ENCODE measurements around the gene SGCG. TPM values are rescaled to one million over a fixed set of nuclear protein-coding genes. Genes with fewer than 3 reads are reported as not detected.

Gene SGCG
- total RNA-seq, 1 experiment from 2014 or later, result not detected

GRCh38 chr13:23147827-23148226 is 33.0 kb upstream of the SGCG start:
- H3K56ac ChIP-seq (ENCODE audit: insufficient read length, low read depth, low read length), result no peak overlapping the region
- no peak overlapping the region for H3K9ac ChIP-seq (ENCODE audit: extremely low read depth, insufficient read length, low read length)
- peak; percentile 66 for DNase-seq
- Mint-ChIP-seq H3K27ac (no peak overlapping the region; a peak in 1 of 7 replicates), H3K4me3 (no peak overlapping the region), H3K9me3 (peaks cover 3 to 8% of the 10 kb centered on the region in 2 experiments), H3K4me1 (peaks cover 2 to 3% of the 10 kb centered on the region in 2 experiments; a peak in 1 of 4 replicates), H3K36me3 (ENCODE audit: insufficient read depth in 1 of 3, low read depth in 3 of 3) (peaks cover 0 to 6% (median 1%) of the 10 kb centered on the region in 3 experiments; a peak in 2 of 7 replicates), H3K27me3 (ENCODE audit: low read depth) (no peaks in the 10 kb centered on the region)
- H2AFZ ChIP-seq (ENCODE audit: low read length), result no peak overlapping the region
- no peak overlapping the region for H4K5ac ChIP-seq (ENCODE audit: insufficient read length, low read depth, low read length)
- H4K91ac ChIP-seq (ENCODE audit: insufficient read length, low read depth, low read length), result no peak overlapping the region
- no peak overlapping the region for H2BK20ac ChIP-seq (ENCODE audit: low read depth, low read length, poor library complexity, severe bottlenecking)
- no peaks in the 10 kb centered on the region for H4K20me1 ChIP-seq (ENCODE audit: control insufficient read depth, insufficient read depth, insufficient read length)
- WGBS (ENCODE audit: extremely low coverage, insufficient read length, low lambda C conversion rate), result no CpG with 5 or more reads among the region's 10 CpGs
- H3K4me2 ChIP-seq (ENCODE audit: insufficient read depth, insufficient read length, low read length), result no peak overlapping the region
- H3K4ac ChIP-seq (ENCODE audit: low read depth, low read length), result no peak overlapping the region
- H2BK120ac ChIP-seq (ENCODE audit: low read depth, low read length, poor library complexity, severe bottlenecking), result no peak overlapping the region
- no peak overlapping the region for H3K18ac ChIP-seq (ENCODE audit: insufficient read length, low read depth, low read length)
- no peaks in the 10 kb centered on the region for H3K27me3 ChIP-seq (ENCODE audit: insufficient read depth, low read length)
- H4K8ac ChIP-seq (replicated peaks; ENCODE audit: insufficient read length, low read depth, low read length), result no peak overlapping the region
- H2BK12ac ChIP-seq (ENCODE audit: insufficient read length, low read depth, low read length), result no peak overlapping the region
- H3K9me3 ChIP-seq (ENCODE audit: control insufficient read depth, low read depth, low read length), result peaks cover 3% of the 10 kb centered on the region
- no peaks in the 10 kb centered on the region for H3K23me2 ChIP-seq (ENCODE audit: insufficient read length, low read depth, low read length, poor library complexity, severe bottlenecking)
- H3K4me1 ChIP-seq (ENCODE audit: insufficient read depth, low read length), result no peaks in the 10 kb centered on the region
- H3K27ac ChIP-seq (ENCODE audit: insufficient read length, low read depth, low read length), result no peak overlapping the region
- no peak for TF ChIP-seq CTCF (conservative IDR thresholded peaks at IDR 0.05)
- no peaks in the 10 kb centered on the region for H3K79me1 ChIP-seq (ENCODE audit: insufficient read depth, low read depth, low read length, poor library complexity, severe bottlenecking)
- no peak overlapping the region for H2BK5ac ChIP-seq (ENCODE audit: insufficient read length, low read length)
- no peak overlapping the region for H2AK5ac ChIP-seq (ENCODE audit: insufficient read length, low read length)
- no peak overlapping the region for H3T11ph ChIP-seq (ENCODE audit: low read length)
- no peaks in the 10 kb centered on the region for H3K79me2 ChIP-seq (ENCODE audit: insufficient read depth, low read length)
- H2BK15ac ChIP-seq (ENCODE audit: low read depth, low read length), result no peak overlapping the region
- H3K23ac ChIP-seq (ENCODE audit: insufficient read length, low read depth, low read length), result no peak overlapping the region
- H3K14ac ChIP-seq (ENCODE audit: insufficient read depth, low read length), result no peak overlapping the region

All from H9 (cell line).